ENCODE results near the gene DPYSL4. TPM values are rescaled to one million over a fixed set of nuclear protein-coding genes. Genes with fewer than 3 reads are reported as not detected.

Gene DPYSL4
- total RNA-seq, 3 donors from 2014 or later (not counting 1 experiment from before 2014, with no cell fraction given) = 0.40 to 1.3 (median 1.0) TPM

DNA sequence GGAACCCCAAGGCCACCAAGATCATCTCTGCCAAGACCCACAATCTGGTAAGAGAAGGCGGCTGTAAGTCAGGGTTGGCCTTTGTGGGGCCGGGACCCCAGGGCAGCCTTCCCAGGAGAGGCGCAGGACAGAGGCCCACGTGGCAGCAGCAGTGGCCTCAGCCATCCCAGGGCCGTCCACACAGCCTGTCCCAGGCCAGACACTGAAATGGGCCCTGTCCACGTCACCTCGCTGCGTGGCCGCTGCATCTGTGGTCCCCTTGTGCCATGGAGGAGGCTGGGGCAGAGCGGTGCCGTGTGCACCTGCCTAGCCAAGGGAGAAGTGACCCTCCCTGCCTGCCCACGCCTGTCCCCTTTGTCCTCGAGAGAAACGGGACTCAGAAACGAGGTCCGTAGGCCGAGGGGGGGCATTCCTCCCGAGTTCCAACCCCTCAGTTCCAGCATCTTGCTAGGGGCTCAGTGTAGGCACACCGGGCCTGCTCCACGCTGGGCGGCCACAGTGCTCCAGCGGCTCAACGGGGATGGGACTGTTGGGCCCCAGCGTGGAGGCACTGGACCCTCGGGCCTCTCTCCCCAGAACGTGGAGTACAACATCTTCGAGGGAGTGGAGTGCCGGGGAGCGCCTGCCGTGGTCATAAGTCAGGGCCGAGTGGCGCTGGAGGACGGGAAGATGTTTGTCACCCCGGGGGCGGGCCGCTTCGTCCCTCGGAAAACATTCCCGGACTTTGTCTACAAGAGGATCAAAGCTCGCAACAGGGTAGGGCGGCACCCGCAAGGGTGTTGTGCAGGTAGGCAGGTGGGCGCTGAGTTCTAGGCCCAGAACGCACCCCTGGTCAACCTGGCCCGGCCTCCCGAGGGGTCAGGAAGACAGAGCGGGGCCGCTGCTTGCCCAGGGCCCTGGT is 15.6 kb downstream of the DPYSL4 start:
- H3K27me3 ChIP-seq (ENCODE audit: control insufficient read depth, insufficient read depth, low read length) = no peaks in the 10 kb centered on the region
- ATAC-seq (no peak), DNase-seq (no peak)
- no peaks in the 10 kb centered on the region for H3K9me3 ChIP-seq (ENCODE audit: control insufficient read depth, insufficient read depth, low read length)
- Mint-ChIP-seq H3K4me1 (no peaks in the 10 kb centered on the region), H3K27ac (no peak overlapping the region), H3K27me3 (ENCODE audit: low read depth in 2 of 2) (no peaks in the 10 kb centered on the region), H3K4me3 (no peak overlapping the region), H3K36me3 (no peaks in the 10 kb centered on the region), H3K9me3 (no peaks in the 10 kb centered on the region)
- 89% methylated on average over 48 of the region's 48 CpGs for WGBS (ENCODE audit: insufficient coverage)
- no peak overlapping the region for H3K4me3 ChIP-seq (ENCODE audit: low read length)
- H3K4me1 ChIP-seq (ENCODE audit: control insufficient read depth, insufficient read depth, low read length) = no peaks in the 10 kb centered on the region
- no peaks in the 10 kb centered on the region for H3K36me3 ChIP-seq (ENCODE audit: control insufficient read depth, insufficient read depth, low read length)
- intact Hi-C loops (cut with micrococcal nuclease) = no loop called here
- H3K27ac ChIP-seq (ENCODE audit: low read length) = no peak overlapping the region
- TF ChIP-seq CTCF (IDR thresholded peaks at IDR 0.05) = no peak

- Histone ChIP-seq H3K27ac (ENCODE audit: low read length) (no peak overlapping the region), H3K4me1 (ENCODE audit: control insufficient read depth, insufficient read depth, low read length) (no peaks in the 10 kb centered on the region), H3K27me3 (ENCODE audit: control insufficient read depth, insufficient read depth, low read length) (no peaks in the 10 kb centered on the region), H3K4me3 (ENCODE audit: low read length) (no peak overlapping the region), H3K9me3 (ENCODE audit: control insufficient read depth, insufficient read depth, low read length) (no peaks in the 10 kb centered on the region), H3K36me3 (ENCODE audit: control insufficient read depth, insufficient read depth, low read length) (no peaks in the 10 kb centered on the region)
- intact Hi-C loops (cut with micrococcal nuclease) = no loop called here
- TF ChIP-seq CTCF (IDR thresholded peaks at IDR 0.05) = no peak
- no peak for DNase-seq
- 87% methylated on average over 34 of the region's 34 CpGs for WGBS (ENCODE audit: insufficient coverage)
- Mint-ChIP-seq H3K4me3 (no peak overlapping the region), H3K4me1 (no peaks in the 10 kb centered on the region), H3K9me3 (no peaks in the 10 kb centered on the region), H3K36me3 (no peaks in the 10 kb centered on the region), H3K27me3 (ENCODE audit: low read depth in 2 of 2) (no peaks in the 10 kb centered on the region), H3K27ac (no peak overlapping the region)
- no peak for ATAC-seq
These were observed 16.7 kb downstream of the DPYSL4 start for GRCh38 chr10:132203256-132204077.

DNA sequence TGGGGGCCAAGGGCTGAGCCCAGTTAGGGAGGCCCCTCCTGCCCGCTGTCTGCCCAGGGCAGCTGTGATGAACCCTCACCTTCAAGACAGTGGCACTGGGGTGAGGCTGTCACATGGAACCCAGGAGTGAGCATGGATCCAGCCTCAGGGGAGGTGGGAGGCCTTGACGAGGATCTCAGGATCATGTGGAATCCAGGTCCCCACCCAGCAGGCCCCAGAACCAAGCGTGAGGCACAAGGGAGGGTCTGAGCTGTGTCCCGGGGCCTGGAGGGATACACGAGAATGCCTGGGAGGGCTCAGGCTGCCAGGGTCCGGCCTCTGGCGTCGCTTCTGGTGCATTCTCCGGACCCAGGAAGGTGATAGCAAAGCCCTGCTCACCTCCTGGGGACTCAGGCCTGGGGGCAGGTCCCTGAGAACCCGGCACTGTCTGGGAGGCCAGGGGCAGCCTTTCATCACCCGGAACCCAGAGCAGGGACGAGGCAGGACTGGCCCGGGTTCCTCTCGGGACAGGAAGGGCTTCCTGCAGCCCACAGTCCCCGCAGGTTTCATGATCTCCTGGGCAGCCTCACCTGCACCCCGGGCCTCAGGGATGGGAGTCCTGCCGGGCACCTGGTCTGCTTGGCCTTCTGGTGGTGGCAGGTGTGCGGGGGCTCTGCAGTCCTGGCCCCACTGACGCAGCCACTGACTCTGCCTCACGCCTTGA is 17.5 kb downstream of the DPYSL4 start:
- no peaks in the 10 kb centered on the region for H3K36me3 Mint-ChIP-seq
- intact Hi-C loops (cut with micrococcal nuclease) = no loop called here
- no peak overlapping the region for H3K27ac Mint-ChIP-seq
- 83% methylated on average over 20 of the region's 20 CpGs for WGBS (ENCODE audit: insufficient coverage)
- Histone ChIP-seq H3K27me3 (ENCODE audit: control insufficient read depth, insufficient read depth, low read length) (no peaks in the 10 kb centered on the region), H3K27ac (ENCODE audit: low read length) (no peak overlapping the region), H3K4me1 (ENCODE audit: control insufficient read depth, insufficient read depth, low read length) (no peaks in the 10 kb centered on the region), H3K9me3 (ENCODE audit: control insufficient read depth, insufficient read depth, low read length) (no peaks in the 10 kb centered on the region), H3K36me3 (ENCODE audit: control insufficient read depth, insufficient read depth, low read length) (no peaks in the 10 kb centered on the region), H3K4me3 (ENCODE audit: low read length) (no peak overlapping the region)
- H3K27me3 Mint-ChIP-seq (ENCODE audit: low read depth in 2 of 2) = no peaks in the 10 kb centered on the region
- DNase-seq (no peak), ATAC-seq (no peak)
- no peak overlapping the region for H3K4me3 Mint-ChIP-seq
- no peak for TF ChIP-seq CTCF (IDR thresholded peaks at IDR 0.05)
- H3K4me1 Mint-ChIP-seq = no peaks in the 10 kb centered on the region
- no peaks in the 10 kb centered on the region for H3K9me3 Mint-ChIP-seq

Measured in natural killer cell (primary cell).